Measurements from ENCODE around the gene PHYKPL.
"Not testable (repeated sequence)": the region's sequence is repeated elsewhere in the genome, so short reads cannot be mapped to it uniquely, and the experiment has no call there.

Gene PHYKPL

DNA sequence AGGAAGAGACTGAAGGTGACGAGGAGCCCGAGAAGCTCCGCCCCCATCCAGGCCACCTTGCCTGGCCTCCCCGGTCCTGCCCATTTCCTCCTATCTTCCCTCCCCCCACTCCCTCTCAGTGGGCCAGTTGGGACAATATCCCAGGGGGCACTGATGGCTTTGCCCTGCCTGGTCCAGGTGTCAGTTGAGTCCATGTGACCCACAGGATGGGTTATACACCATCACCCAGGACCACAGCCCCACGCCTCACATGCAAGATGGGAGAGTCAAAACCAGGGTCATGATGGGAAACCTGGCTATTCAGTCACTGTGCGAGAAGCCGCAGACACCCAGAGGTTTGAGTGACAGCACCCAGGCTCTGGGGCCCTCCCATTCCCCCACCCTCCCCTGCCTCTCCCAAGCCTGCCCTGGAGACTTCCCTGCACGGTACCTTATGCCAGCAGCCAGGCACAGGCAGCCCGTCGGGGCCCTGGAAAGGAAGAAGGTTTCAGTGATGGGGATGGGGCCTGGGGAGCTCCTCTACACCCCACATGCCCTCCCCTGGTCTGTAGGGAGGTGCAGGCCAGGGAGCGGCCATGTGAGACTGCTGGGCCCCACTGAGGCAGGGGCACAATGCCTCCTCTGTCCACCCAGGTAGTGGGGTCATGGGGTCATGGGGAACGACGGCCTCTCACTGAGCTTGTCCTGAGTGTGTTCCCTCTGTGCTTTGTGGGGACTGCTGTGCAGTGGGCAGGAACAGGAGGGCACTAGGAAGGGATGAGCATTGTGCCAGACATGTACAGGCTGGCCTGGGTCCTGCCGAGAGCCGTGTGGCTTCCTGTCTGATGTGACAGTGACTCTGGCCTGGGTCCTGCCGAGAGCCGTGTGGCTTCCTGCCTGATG is 6.3 kb upstream of the PHYKPL start:
- DNase-seq = peak in 1 of 14 donors; percentile 37

DNA sequence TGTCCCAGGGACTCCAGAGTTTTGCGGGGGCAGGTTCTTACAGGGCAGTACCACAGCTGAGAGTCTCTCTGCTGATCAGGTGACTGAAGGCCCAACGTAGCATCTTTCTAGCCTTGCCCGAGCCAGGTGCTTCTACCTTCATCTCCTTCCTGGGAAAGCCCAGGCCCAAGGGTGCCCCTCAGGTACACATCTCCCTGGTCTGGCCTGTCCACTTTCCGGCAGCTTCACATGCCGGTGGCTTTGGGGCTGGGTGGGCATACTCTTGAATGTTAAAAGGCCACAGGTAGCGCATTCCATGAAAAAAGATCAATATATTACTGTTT is 5.7 kb upstream of the PHYKPL start:
- DNase-seq = no peak

DNA sequence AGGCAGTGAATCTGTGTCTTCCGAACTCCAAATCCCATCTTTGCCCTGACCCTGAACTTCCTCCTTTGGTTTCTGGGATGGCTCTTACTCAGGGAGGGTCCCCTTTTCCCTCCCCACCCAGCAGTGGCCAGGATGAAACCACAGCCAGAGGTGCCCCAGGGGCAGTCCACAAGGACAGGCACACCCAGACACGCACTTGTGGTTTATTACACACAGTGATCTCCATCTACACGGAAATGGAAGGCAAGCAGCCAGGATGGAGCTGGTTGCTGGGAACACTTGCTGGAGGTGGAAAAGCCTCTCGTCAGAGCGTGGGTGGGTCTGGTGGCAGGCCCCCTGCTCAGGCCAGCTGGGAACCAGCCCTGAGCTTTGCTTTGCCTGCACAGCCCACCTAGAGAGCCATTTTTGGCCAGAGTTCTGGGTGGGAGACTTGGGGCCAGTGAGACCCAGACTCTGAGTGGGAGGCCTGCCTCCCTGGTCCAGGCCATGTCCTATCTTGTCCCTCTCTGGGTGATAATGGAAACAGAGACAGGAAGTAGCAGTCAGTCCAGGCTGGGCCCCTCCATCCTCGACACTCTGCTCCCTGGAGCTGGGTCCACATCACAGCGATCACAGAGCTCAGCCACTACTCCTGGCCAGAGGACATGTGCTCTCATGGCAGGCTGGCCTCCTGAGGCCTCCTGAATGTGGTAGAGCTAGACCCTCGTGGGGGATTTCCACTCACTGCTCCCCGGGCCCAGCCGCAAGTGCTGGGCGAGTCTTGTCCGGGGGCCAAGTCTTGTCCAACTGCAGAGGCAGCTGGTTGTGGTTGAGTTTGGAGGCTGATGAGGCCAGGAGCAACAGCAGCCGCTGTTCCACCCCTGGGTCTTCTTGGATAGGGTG is 5.1 kb upstream of the PHYKPL start:
- peak in 1 of 14 donors; percentile 28 for DNase-seq

DNA sequence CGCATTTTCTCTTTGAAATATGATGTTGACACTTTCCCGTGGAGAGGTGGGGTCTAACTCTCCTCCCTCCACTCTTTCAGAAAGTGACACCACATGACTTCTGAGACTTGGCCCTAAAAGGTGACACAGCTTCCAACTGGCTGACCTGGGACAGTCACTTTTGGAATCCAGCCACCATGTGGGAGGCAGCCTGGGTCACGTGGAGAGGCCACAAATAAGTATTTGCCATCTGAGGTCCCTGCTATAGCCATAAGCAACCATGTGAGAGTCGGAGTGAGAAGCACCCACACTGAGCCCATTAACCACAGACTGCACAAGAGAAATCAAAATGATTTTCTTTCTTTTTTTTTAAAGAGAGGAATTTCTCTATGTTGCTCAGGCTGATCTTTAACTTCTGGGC is 4.1 kb upstream of the PHYKPL start:
- peak in 6 of 14 donors; percentile 16 to 62 (median 28) for DNase-seq

DNA sequence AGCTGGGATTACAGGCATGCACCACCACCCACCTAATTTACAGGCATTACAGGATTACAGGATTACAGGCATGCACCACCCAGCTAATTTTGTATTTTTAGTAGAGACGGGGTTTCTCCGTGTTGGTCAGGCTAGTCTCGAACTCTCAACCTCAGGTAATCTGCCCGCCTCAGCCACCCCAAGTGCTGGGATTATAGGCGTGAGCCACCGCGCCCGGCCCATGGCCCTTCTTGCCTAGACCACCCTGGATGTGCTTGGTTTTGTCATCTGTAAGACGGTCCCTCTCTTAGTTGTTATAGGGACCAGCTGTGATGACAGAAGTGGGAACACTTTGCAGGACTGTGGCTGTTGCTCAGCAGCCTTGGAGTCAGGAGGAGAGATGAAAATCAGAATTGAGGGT is 3.5 kb upstream of the PHYKPL start:
- DNase-seq = no peak

DNA sequence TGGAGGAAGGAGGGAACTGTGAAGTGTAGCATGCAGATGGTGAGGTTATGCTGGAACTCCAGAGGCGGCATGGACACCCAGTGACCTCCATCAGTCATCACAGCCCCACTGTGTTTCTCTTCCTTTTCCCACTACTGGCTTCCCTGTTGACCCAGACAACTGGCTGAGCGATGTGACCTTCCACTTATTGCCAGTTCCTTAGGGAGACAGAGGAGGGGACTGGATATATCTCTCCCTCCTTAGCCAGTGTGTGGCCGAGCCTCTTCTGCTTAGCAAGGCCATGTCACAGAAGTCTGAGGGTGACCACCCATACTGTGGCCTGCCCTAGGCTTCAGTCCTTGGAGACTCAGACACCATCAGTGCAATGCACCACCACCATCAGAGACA is 3.0 kb upstream of the PHYKPL start:
- DNase-seq = no peak

DNA sequence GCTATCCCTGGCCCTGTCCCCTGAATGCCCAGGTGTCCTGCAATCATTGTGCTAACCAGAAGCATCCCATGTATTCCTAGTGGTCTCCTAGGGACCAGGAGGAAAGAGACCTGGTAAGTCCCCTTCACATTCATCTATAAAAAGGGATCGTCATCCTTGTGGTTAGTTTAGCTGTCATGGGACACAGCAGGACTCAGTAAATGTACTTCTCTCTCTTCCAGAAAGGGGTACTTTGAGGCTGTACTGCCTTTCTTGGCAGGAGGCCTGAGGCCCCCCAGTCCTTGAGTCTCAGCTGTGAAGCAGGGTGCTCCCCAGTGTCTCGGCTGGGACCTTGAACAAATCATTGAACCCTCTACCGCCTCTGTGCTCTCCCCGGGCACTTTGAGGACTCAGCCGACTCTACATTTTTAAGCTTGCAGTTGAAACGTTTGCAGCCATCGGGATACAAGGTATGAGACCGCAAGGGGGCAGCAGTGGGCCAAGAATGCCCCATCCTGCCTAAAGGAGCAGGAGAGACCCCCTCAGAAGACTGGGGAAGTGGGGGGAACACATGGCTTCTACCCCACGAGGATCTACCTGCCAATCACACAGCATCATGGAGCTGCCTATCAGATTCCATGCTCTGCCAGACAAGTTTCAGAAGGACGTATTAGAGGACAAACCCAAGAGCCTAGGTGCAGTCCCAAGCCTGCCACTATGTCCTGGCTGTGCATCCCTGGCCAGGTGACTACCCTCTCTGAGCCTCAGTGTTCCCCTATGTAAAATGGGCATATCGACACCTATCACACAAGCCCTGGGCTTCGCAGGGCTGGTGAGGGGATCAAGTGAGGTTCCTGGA is 2.4 kb upstream of the PHYKPL start:
- DNase-seq = peak in 12 of 14 donors; percentile 8 to 63 (median 30)

DNA sequence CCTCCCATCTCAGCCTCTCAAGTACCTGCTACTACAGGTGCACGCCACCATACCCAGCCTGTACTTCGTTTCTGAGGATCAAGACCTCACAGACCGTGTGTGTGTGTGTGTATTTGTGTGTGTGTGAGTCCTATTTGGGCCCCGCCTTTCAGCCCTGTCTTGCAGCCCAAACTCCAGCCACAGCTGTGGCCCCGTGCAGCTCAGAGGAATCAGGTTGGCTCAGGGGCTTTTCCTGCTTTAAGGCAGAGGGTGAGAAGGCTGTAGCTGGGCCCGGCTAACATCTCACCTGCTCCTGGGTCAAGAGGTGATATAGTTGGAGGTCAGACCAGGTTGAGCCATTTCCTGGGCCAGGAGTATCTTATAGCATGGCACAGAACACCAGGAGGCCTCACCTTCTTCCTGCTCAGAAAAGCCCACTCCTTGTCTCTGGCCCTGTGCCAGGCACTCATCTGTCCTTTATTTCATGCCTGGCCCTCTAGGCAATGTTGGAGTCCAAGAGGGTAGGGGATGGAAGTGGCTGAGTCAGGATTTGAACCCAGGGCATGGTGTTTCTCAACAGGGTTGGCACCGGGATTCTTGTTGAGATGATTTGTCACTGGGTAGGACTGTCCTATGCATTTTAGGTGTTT is 1.6 kb upstream of the PHYKPL start:
- DNase-seq = no peak

DNA sequence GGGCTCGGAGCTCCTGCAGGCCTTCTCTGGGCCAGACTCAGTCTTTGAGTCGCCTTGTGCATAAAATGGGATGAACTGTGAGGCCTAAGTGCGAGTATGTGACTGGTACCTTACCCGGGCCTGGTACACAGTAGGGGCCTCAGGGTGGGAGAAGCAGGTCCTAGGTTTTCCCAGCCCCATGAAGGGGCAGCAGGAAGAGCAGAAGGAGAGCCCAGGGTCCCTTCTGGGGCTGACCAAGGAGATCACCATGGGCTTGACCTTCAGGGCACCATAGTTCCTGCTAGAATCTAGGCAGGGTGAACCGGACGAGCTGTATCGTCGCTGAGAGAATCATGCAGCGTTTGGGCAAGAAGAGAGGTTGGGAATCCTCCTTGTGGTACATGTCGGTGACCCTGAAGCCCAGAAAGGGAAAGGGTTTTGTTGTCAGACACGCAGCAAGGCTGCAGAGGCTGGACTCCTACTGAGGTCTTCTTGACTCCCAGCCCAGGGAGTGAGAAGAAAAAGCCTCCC is 373 bp upstream of the PHYKPL start:
- peak in 3 of 14 donors; percentile 31 to 68 (median 65) for DNase-seq

DNA sequence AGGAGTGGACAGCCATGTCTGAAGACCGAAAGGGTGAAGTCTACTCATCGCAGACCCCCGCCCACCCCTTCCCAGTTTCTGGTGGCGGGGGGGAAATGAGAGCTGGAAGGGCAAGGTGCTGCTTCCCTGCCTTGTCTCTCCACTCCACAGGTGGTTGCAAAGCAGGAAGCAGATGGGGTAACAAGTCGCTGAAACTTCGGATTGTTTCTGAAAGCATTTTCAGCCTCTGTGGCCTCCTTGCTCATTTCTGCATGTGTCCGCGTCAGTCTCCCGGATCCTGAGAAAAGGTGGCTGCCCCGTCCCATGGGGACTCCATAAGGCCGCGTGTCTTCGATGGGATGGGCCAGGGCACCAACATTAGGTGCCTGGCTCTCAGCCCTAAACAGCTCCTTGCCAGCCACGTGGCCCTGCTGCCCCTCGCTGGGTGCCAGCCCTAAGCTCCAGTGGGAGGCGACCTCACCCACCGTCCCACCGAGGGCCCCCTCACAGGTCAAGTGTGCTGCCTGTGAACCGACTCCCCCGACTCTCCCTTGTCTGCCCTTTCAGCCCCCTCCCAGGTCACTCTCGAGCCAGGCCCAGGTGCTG is 971 bp downstream of the PHYKPL start:
- no peak for DNase-seq

DNA sequence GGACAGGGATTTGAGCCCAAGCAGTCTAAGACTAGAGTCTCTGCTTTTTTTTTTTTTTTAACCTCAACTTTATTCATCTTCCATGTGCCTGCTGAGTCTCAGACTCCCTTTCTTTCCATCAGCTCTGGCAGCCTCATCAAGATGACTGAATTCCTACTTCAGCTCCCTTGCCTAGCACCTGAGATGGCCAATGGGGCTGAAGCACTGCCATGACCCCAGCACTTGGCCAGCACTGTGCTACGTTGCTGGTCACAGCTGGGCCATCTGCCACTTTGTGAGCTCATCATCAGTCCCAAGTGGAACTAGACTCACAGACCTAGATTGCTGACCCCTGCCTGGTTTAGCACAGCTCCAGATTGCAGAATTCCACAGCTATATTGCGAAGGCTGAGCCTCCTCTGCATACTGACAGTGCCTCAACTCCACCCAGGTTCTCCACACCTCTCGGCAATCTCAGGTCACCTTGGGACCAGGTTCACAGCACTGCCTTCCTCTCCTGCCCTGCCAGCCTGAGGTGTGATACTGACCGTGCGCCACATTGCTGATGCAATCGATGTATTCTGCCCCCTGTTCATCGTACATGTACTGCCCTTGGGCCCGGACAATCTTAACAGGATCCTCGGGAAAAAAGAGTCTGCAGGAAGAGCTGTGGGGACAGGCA is 1.6 kb downstream of the PHYKPL start:
- DNase-seq = peak in 6 of 14 donors; percentile 25 to 83 (median 49)

DNA sequence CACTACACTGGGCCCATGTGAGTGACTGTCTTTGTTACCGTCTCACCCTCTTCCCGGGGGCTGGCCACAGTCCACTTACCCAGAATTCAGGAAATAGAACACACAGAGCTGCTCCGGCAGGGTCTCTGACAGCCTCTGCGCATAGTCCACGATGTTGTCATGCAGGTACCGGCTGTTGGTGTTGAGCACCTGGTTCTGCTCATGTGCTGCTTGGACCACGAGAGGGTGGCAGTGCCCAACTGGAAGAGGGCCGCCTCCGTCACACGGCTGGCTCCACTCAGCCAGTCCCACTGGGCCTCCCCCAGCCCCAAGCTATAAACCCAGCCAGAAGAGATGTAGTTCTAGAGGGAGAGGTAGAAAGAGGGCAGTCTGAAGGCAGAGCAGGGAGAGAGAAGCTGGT is 2.7 kb downstream of the PHYKPL start:
- DNase-seq = no peak

DNA sequence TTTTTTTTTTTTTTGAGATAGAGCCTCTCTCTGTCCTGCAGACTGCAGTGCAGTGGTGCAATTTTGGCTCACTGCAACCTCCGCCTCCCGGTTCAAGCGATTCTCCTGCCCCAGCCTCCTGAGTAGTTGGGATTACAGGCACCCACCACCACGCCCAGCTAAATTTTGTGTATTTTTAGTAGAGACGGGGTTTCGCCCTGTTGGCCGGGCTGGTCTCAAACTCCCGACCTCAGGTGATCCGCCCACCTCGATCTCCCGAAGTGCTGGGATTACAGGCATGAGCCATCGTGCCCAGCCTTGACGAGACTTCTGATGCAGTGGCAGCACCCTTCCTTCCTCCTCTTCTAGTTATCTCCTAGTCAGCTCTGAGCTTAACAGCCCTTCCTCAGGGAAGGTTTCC is 3.5 kb downstream of the PHYKPL start:
- not testable (repeated sequence) for DNase-seq

DNA sequence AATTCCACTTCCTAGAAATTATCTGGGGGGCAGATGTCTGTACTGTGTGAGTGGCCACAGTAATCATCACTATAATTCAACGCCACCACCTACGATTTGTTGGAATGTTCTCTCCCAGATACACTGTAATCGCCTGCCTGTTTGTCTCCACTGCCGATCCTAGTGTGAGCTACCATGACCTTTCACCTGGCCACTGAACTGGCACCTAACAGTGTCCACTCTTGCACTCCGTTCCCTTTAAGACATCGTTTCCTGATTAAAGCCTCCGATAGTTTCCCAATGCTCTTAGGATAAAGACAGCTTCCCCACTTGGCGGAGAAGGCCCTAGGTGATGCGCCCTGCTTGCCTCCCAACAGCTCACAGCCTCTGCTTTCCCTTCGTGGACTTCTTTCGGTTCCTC is 4.0 kb downstream of the PHYKPL start:
- DNase-seq = no peak

DNA sequence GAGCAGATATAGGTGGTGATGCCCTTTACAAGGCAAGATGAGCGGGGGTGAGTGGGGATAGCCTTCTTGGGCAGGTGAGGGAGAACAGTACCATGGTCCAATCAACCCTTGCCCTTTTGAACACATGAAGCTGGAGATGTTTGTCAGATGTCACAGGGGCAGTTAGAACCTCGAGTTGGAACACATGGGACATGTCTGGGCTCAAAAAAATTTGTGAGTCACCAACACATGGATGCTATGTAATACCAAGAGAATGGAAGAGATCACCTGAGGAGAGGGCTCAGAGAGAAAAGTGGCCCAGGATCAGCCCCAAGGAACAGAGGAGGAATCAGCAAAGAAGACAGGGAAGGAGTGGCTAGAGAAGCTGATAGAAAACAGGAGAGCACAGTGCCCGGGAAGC is 4.7 kb downstream of the PHYKPL start:
- DNase-seq = no peak

DNA sequence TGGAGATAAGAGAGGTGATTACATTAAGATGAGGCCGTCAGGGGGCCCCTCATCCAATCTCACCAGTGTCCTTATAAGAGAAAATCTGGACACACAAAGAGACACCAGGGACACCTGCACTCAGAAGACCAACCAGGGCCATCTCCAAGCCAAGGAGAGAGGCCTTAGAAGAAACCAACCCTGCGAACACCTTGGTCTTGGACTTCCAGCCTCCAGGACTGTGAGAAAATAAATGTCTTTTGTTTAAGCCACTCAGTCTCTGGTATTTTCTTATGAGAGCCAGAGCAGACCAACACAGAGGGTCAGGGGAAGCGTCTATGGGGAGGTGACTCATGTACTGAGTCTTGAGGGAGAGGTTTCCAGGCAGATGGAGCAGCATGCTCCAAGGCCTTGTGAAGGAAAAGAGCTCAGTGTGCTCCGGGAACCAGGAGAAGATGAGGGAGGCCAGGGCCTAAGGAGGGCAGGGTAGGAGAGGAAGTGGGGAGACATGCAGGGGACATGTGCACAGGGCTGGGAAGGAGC is 5.4 kb downstream of the PHYKPL start:
- DNase-seq = no peak

DNA sequence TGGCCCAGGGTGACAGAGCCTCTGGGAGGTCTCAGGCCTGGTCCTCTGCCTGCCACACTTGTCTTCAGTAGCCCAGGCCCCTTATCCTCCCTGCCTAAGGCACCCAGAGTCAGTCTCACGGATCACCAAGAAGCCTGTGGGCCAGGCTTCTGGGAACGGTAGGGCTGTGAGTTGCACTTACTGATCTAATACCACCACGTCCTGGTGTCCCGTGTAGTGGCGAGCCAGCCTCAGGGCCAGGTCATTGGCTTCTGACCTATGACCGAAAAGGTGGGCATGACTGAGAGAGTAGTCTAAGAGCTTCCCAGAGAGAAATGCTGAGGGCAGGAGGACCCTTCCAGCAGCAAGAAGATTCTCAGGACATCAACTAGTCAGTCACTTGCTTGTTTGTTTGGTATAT is 7.4 kb downstream of the PHYKPL start:
- DNase-seq = no peak

DNA sequence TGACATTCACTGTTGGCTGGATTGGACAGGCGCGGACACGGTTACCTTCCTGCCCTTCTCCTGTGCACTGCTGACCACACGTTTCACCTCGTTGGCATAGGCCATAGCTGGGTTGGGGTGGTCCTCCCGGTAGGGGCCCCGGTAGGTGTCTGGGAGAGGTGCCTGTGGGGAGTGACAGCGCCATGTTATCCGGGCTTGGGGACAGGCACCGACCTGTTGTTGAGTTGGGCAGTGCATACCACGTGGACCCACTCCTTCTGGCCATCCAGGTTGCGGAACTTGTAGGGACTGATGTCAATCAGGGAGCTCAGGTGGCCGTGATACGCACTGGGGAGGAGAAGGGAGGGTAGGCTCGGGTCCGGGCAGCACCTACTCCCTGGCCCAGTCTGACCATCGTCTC is 8.2 kb downstream of the PHYKPL start:
- no peak for DNase-seq

DNA sequence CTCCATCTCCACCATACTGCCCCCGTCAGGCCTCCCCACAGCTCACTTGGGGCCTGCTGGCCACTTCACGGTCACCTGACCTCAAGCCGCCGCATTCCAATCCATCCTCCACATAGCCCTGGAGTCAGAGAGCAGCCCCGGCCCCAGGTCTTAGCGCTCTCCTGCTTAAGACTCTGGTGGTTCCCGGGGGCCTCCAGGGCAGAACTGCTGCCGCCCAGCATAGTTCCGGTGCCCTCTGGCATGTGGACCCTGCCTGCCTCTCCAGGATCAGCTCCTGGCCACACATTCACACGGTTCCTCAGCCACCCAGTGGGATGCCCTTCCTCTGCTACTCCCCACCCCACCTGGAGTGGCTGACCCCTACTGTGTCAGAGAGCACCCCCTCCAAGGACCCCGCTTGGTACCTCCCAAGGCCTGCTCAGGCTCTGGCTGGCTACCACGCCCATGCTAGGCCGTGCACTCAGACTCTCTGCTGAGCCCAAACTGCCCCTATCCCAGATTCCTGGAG is 8.7 kb downstream of the PHYKPL start:
- DNase-seq = no peak

DNA sequence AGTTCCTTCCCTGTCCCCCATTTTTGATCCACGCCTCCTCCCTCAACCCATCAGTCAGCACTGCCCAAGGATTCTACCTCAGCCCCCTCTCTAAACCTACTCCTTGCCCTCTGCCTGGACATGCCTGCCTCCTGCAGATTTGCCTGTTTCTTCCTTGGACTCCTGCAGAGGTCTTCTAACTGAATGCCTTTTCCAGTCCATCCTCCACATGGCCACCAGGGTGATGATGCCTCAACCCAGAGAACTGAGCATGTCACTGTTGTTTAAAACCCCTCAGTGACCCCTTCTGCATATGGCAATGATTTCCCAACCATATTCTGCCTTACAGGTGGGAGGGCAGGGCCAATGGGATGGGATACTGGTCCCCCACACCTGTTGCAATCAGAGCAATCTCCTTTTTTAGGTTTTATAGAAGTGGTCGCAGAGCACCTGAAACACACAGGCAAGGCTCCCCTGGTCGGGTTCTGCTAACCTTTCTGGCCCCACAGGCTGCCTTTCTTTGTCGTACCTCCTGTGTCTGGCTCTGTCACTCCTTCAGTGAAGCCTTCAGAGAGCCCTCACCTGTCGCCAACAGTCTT is 9.3 kb downstream of the PHYKPL start:
- DNase-seq = no peak

All from C1 segment of cervical spinal cord (tissue), 14 donors.